NCI-H2107 (cell line): ENCODE results near the gene JOSD1.

Experiments
- DNase-seq: peaks from one replicate; lab custom pipeline; 2025; lab: John Stamatoyannopoulos, UW

JOSD1 gene

DNA sequence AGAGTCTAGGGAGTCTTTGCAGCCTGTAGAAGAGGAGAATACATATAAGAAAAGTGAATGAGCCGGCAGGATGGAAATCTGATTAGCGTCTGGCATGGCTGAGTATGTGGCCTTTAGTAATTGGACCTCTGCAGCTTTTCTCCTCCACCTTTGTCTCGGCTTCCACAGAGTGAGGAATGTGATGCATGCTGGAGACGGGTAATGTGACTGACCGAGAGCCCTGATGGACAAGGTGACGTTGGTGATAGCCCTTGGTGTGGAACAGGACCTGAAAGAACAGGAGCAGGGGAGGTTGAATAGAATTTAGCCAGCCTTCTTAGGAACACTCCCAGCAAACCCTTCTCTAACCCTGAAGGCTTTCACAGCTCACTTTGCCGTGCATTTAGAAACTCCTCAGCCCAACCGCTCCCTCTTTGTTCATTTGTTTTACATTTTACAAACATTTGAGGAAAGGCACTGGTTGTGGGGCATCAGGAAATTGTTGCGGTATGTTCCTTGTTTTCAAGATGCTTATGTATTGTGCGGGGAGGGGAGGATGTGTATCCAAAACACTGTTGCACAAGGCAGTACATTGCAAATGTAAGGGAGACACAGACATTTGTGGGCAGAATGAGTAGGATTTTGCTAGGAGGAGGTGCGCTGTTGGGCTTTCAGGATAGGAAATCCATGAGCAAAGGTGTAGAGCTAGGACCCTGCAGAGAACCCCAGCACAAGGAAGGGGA, 11.9 kb upstream of the JOSD1 start:
- no peak for DNase-seq

DNA sequence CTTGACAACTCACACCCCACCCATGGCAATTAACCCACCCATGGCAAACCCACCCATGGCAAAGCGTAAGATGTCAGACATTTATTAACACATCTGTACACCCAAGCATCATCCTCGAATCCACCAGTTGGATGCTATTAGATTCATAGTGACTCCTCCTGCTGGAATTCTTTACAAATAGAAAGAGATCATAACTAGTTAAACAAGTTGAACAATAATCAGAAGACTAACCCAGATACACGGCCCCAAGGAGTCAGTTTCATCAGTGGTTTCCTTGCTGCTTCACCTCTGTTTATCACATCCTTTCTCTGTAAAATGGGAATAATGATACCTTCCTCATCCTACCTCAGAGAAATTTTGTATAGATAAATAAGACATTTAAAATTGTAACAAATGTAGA, 10.1 kb upstream of the JOSD1 start:
- no peak for DNase-seq

DNA sequence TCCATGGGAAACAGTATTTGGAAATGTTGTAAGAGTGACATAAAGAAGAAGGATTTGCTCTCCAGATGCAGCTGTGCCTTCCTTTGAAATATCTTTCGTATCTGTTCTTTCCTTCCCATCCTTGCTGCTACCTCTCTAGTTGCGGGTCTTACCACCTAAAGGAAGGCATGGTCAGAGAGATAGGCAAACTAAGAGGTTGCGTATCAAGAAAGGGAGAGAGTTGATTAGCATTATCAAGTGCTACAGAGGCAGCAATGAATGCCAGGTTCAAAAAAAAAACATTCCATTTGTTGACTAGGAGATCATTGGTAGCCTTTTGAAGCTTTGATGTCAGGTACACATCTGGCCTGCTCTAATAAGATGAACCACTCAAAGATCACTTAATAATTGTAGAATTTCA, 9.6 kb upstream of the JOSD1 start:
- DNase-seq, result no peak

DNA sequence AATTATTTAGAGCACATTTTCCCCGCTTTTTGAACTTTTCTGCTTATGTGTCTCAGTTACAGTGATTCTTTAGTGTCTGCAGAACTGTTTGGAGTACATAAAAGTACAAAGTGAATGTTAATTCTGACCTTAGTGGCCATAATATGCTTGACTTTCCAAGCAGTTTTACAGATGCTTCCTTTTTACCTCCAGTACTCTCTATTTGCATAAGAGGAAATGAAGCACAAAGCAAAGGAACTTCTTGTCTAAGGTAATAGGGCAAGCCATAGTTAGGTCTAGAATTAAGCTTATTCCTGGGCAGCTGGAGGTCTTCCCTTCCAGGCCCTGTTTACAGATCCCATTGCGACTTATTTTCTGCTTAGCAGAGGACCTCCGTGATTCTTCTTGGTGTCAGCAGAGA, 8.6 kb upstream of the JOSD1 start:
- no peak for DNase-seq

- no peak for DNase-seq
Measured at GRCh38 chr22:38707984-38708383, 7.2 kb upstream of the JOSD1 start.

GRCh38 chr22:38707346-38707745, 6.6 kb upstream of the JOSD1 start:
- no peak for DNase-seq

DNA sequence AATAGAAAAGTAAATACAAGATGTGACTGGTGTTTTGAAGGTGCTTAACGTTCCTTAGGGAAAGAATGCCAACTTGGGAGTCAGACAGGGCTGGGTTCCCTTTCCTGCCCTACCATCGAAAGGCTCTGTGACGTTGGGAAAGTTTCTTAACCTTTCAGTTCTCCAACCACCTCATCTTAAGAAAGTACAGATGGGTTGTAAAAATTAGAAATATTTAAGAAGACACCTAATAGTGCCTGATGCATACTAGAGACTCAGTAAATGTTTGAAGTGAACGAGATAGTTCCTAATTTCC, 6.1 kb upstream of the JOSD1 start:
- no peak for DNase-seq

DNA sequence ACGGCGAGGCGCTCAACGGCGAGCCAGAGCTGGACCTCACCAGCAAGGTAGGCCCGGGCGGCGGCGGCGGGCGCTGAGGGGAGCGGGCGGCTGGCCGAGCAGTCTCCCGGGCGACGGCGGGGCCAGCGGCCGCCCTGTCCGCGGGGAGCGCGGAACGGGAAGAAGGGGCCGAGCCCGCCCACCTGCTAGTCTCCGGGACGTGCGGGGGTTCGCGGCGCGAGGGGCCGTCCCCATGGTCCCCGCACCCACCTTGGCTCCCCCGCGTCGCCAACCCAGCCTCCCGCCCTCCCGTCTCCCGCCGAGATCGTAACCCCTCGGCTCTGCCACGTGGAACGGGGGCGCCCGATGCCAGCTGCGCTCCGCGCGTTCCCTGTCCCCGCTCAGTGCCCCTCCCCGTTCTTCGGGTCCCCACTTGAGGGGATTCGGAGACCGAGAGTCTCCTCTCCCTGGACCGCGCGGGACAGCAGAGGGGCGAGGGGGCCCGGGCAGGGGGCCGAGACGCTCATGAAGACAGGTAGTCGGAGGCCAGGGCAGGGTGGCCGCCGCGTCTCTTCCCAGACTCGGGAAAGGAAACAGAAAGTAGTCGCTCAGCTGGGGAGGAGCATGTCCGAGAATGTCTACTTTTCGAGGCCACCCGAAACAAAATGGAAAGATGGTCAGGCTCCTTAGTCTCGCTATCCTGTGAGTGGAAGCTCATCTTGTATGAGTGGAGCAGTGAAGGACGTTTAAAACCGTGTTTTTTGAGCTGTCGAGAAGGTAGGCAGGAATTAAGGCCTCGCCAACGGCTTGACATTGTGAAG, 5.6 kb upstream of the JOSD1 start:
- DNase-seq, result no peak

DNA sequence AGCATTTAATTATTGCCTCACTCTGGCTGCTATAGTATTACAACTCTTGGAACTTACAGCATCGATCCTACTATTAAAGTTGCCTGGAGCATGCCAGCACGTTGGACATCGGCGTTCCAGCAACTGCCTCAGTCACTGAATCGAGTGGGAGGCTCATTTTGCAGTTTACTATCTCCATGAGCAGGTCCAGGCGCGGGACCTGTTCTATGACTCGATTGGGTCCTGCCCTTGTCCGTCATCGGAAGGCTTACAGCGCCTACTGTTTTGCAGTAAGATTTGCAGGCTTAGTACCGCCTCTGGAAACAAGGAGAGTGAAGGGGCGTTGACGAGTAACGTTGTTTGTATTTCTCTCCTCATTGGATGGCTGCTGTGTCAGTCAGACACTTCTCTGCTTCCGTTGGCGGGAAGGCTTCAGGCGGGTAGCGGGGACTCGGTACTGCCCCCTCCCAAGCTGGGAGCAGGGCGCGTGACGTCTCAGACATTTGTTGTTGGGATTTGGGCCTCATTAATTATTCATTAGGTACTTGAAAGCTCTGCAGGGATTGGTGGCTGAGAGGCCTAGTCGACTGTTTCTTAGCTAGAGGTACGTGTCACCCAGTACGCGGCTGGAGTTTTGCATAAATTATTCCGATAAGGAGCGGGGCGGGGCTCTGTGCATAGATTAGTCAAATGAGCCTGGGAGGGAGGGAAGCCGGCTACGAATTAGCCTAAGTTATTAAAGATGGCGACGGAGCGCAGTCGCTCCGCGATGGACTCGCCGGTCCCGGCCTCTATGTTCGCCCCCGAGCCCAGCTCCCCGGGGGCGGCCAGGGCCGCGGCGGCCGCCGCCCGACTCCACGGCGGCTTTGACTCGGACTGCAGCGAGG, 4.7 kb upstream of the JOSD1 start, which contains the start of gene GTPBP1:
TSS of gene GTPBP1 (plus strand) at position 710 of the 866 bp plus-strand sequence. CDS start at position 722, 12 bp downstream.
- DNase-seq, result peak; percentile 99

GRCh38 chr22:38704654-38705234, 4.0 kb upstream of the JOSD1 start:
- DNase-seq, result no peak

- no peak for DNase-seq
Measured at GRCh38 chr22:38700270-38700788, 414 bp downstream of the JOSD1 start.

GRCh38 chr22:38699784-38700183, 959 bp downstream of the JOSD1 start:
- no peak for DNase-seq

DNA sequence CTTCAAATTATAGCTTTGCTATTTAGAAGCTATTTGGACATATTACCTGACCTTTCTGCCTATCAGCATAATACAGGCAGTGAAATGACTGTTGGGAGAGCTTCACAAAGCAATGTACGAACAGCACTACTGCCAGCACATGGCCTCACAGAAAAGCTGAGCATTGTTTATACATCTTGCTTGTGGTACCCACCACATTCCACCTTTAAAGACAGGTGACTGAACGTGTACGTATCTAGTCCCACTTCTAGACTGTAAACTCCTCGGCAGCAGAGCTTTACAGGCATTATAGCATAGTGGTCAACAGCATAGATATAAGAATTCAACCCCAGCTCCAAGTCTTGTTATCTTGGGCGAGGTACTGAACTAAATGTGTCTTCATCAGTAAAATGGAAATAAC, 1.6 kb downstream of the JOSD1 start:
- DNase-seq, result no peak

GRCh38 chr22:38698407-38699094, 2.2 kb downstream of the JOSD1 start:
- no peak for DNase-seq

- DNase-seq, result no peak
Measured at GRCh38 chr22:38697425-38698089, 3.2 kb downstream of the JOSD1 start.

DNA sequence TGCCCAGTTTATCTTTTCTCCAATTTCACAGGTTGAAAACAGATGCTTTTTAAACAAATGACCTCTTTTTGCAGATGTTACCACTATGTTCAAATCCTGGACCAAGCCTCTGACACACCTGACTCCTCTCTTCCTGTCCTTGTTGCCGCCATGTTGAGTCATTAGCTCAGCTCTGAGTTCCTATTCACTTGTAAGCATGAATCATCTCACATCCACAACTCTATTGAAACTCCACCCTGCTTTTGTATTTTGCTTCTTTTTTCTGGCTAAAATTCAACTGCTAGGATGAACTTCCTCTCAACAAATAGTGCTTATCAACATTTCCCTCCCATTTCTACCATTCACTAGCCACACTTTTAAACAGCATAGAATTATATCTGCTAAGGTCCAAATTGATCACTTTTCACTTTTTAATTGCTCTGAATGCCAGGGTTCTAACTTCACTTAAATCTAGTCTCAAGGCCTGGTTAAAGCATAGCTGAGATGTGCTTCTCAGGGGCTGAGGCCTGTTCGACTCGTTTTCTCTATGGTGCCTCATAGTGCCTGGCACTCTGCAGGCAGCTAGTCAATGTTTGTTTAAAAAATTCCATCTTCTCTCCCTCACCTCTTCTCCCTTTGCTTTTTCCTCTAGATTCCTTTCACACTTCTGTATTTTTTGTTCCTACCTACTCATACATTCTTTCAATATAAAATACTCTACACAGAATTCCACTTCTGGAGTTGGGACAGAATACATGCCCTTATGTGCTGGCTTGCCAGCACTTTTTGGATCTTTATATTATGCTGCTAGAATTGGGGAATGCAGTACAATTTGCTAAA, 3.9 kb downstream of the JOSD1 start:
- DNase-seq, result no peak

DNA sequence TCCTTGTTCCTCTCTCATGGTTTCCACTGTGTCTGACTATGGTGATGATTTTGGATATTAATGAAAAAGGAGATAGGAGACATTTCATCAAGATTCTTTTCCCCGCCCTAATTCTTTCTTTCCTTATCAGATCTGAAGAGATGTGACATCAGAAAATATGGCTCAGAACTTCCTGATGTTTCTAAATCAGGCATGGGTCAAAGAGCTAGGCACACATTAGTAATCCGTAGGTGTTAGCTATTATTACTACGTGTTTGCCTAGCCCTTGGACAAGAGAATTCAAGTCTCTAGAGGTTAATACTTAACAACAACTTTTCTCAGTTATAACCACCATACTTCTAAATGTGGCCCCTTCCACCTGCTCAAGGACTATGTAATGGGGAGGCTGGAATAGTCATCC, 5.8 kb downstream of the JOSD1 start:
- no peak for DNase-seq

DNA sequence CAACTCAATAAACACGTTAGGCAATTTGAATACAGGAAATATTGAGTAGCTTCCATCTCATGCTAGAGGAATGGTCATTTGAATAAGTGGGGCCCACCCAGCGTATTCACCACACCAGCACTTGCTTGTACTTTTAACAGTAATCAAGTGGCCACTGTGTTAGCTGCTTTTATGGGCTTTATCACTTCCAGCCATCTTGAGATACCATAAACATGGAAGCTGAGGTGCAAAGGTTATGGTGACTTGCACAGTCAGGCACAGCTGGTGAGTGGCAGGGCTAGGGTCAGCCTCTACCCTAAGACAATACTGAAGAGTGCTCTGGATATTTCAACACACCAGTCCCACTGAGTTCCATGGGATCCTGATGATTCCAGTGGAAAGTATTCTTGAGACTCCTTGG, 6.7 kb downstream of the JOSD1 start:
- no peak for DNase-seq

- DNase-seq, result no peak
Measured at GRCh38 chr22:38689651-38690050, 11.1 kb downstream of the JOSD1 start.

DNA sequence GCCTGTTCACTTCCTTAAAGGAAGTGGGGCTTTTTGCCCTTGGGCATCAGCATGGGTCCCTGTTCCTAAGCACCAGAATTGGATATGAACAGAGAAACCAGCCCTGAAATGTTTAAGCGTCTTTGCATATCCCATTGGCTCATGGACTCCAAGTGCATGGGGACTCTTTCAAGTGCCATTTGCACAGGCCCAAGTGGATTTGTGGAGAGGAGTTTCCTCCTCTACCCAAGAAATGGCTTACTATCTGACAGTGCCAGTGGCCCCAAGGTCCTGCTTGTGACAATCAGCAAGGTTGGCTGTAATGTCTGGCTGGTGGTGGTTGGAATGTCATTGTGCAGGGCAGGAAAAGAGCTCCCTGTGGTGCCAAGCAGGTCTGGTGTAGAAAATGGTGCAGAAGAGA, 15.0 kb downstream of the JOSD1 start:
- no peak for DNase-seq
